T-helper 17 cell (primary cell): ENCODE measurements around the gene IGLL5. TPM values are rescaled to one million over a fixed set of nuclear protein-coding genes. Genes with fewer than 3 reads are reported as not detected.

Experiments used
- ATAC-seq: fragments of 150-1000 bp; cut with Tn5 transposase; 2 replicates; pipeline ENCODE4 v1.10.0; 2021; ENCODE audit warnings: mild to moderate bottlenecking, moderate library complexity
- DNase-seq, 3 donors: peaks; one replicate each; pipeline versions ENCODE4 v3.0.0 to v3.0.0-alpha.2; 2020 to 2021
- H3K9me3 ChIP-seq: one replicate; pipeline ENCODE4 v1.7.0; 2013; ENCODE audit warnings: low read length, mild to moderate bottlenecking; ENCODE audit not compliant: control insufficient read depth, poor library complexity, severe bottlenecking
- H3K27ac Mint-ChIP-seq: one replicate; pipeline ENCODE4 v1.8.0; 2022; ENCODE audit warnings: mild to moderate bottlenecking, moderate library complexity, mixed read lengths
- H3K27me3 Mint-ChIP-seq: one replicate; pipeline ENCODE4 v1.8.0; 2022; ENCODE audit warnings: mixed read lengths
- H3K36me3 Mint-ChIP-seq: one replicate; pipeline ENCODE4 v1.8.0; 2022; ENCODE audit warnings: low read depth, mixed read lengths
- H3K4me1 Mint-ChIP-seq: one replicate; pipeline ENCODE4 v1.8.0; 2022; ENCODE audit warnings: mild to moderate bottlenecking, mixed read lengths
- H3K4me3 Mint-ChIP-seq: one replicate; pipeline ENCODE4 v1.8.0; 2022; ENCODE audit warnings: mild to moderate bottlenecking, moderate library complexity, mixed read lengths
- total RNA-seq, 4 donors: library from RNA in 2 of 4; stranded (reverse) in 2 of 4; gene quantifications; one replicate each; pipeline ENCODE4 v1.2.3 and lab custom pipeline; 2022 to 2026

IGLL5 gene
- total RNA-seq, 2 donors from 2014 or later, result 1.9 TPM; not detected in 1

DNA sequence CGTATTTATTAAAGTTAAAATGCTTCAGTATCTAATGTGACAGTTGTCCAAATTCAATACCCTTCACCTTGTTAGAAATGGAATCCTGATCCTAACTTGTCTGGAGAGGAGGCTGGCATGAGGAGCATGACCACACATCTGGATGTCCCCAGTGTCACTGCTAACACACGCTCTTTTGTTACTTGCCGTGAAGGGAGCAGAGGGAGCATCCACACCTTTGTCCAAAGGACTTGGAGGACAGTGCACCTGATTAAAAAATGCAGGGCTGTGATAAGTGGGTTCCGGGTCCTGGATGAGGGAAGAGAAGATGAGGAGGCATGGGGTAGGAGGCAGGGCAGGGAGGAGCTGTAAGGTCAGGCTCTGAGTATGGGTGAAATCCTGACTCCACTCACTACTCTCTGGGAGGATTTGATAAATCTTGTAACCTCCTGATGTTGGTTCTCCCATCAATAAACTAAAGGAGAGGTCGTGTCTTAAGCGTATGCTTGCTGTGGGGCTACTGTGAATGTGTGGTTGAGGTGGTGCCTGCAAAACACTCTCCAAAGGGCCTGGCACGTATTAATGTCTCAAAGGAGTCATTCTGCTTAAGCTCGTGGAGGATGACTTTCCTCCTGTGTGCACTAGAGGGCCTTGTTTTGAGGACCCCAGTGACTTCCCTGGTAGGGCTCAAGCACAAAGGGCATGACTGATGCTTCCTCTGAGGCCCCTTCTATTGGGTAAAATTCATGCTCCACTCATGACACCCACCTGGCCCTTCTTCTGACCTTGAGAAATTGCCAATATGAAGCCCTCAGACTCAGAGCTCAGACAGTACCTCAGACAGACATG lies 16.8 kb upstream of the IGLL5 start:
- DNase-seq, result no peak
- peaks cover 9% of the 10 kb centered on the region for H3K4me1 Mint-ChIP-seq
- no peak for ATAC-seq
- H3K9me3 ChIP-seq, result peaks cover 3% of the 10 kb centered on the region
- H3K27me3 Mint-ChIP-seq, result no peaks in the 10 kb centered on the region
- no peaks in the 10 kb centered on the region for H3K36me3 Mint-ChIP-seq
- no peak overlapping the region for H3K27ac Mint-ChIP-seq
- no peak overlapping the region for H3K4me3 Mint-ChIP-seq

DNA sequence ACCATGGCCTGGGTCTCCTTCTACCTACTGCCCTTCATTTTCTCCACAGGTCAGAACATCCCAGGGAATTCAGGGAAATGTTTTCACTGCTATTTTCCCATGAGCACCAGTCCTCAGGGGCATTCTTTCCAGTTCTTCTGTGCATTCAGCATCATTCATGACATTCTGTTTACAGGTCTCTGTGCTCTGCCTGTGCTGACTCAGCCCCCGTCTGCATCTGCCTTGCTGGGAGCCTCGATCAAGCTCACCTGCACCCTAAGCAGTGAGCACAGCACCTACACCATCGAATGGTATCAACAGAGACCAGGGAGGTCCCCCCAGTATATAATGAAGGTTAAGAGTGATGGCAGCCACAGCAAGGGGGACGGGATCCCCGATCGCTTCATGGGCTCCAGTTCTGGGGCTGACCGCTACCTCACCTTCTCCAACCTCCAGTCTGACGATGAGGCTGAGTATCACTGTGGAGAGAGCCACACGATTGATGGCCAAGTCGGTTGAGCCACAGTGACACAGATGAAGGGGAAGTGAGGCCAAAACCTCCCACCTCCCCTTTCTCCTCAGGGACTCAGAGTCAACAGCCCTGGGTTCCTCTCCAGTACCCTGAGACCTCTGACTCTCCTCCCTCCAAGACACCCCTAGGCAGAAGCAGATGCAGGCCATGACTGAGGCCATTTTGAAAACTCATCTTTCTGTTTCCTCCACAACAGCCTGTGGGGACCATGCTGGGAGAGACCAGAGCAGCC lies 15.9 kb upstream of the IGLL5 start:
- no peak for DNase-seq
- peaks cover 3% of the 10 kb centered on the region for H3K9me3 ChIP-seq
- Mint-ChIP-seq H3K27ac (no peak overlapping the region), H3K27me3 (no peaks in the 10 kb centered on the region), H3K4me1 (peaks cover under 1% of the 10 kb centered on the region), H3K36me3 (no peaks in the 10 kb centered on the region), H3K4me3 (no peak overlapping the region)
- no peak for ATAC-seq

- H3K27ac Mint-ChIP-seq, result no peak overlapping the region
- DNase-seq, result no peak
- H3K27me3 Mint-ChIP-seq, result no peaks in the 10 kb centered on the region
- H3K4me1 Mint-ChIP-seq, result peaks cover 4% of the 10 kb centered on the region
- no peak overlapping the region for H3K4me3 Mint-ChIP-seq
- peaks cover 3% of the 10 kb centered on the region for H3K9me3 ChIP-seq
- no peaks in the 10 kb centered on the region for H3K36me3 Mint-ChIP-seq
- no peak for ATAC-seq
Measured at GRCh38 chr22:22872722-22873708, 14.6 kb upstream of the IGLL5 start.

- Mint-ChIP-seq H3K36me3 (no peaks in the 10 kb centered on the region), H3K27me3 (no peaks in the 10 kb centered on the region), H3K4me3 (no peak overlapping the region), H3K27ac (no peak overlapping the region), H3K4me1 (peaks cover 4% of the 10 kb centered on the region)
- DNase-seq (peak; percentile 61 to 74 (median 69)), ATAC-seq (peak; percentile 63)
- peaks cover 3% of the 10 kb centered on the region for H3K9me3 ChIP-seq
Measured at GRCh38 chr22:22877523-22878210, 9.9 kb upstream of the IGLL5 start.

GRCh38 chr22:22878211-22878570 lies 9.4 kb upstream of the IGLL5 start:
- H3K36me3 Mint-ChIP-seq, result no peaks in the 10 kb centered on the region
- H3K4me1 Mint-ChIP-seq, result peaks cover 4% of the 10 kb centered on the region
- no peak for ATAC-seq
- no peaks in the 10 kb centered on the region for H3K27me3 Mint-ChIP-seq
- H3K9me3 ChIP-seq, result peaks cover 3% of the 10 kb centered on the region
- DNase-seq, result no peak
- H3K4me3 Mint-ChIP-seq, result no peak overlapping the region
- no peak overlapping the region for H3K27ac Mint-ChIP-seq

- Mint-ChIP-seq H3K36me3 (no peaks in the 10 kb centered on the region), H3K27ac (no peak overlapping the region), H3K27me3 (no peaks in the 10 kb centered on the region), H3K4me3 (no peak overlapping the region), H3K4me1 (peaks cover 6% of the 10 kb centered on the region)
- H3K9me3 ChIP-seq, result peaks cover 3% of the 10 kb centered on the region
- DNase-seq (no peak), ATAC-seq (no peak)
Measured at GRCh38 chr22:22878801-22879674, 8.6 kb upstream of the IGLL5 start.

DNA sequence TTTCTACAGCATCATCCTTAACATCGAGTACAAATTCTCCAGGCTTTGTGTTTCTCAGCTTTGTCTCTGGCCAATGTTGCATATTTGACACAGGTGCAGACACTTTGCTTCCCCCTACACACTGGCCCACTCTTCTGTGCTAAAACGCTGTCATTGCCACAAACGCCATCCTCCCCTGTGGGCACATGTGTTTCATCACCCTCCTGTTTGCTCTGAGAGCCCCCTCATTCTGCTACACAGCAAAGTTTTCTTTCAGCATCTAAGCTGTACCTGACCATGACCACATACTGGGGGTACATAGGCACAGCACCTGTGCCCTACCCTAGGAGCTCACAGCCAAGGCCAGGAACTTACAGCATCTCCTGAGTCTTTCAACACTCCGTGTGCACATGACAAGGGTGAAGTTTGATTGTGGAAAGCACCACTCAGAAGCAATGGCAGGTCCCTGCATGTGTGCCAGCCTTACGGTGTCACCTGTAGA lies 7.9 kb upstream of the IGLL5 start:
- DNase-seq (no peak), ATAC-seq (no peak)
- Mint-ChIP-seq H3K4me1 (peaks cover 6% of the 10 kb centered on the region), H3K36me3 (no peaks in the 10 kb centered on the region), H3K4me3 (no peak overlapping the region), H3K27ac (no peak overlapping the region), H3K27me3 (no peaks in the 10 kb centered on the region)
- H3K9me3 ChIP-seq, result no peaks in the 10 kb centered on the region

- H3K36me3 Mint-ChIP-seq, result no peaks in the 10 kb centered on the region
- DNase-seq (no peak), ATAC-seq (no peak)
- peaks cover 3% of the 10 kb centered on the region for H3K27me3 Mint-ChIP-seq
- H3K27ac Mint-ChIP-seq, result no peak overlapping the region
- H3K4me3 Mint-ChIP-seq, result no peak overlapping the region
- H3K9me3 ChIP-seq, result no peaks in the 10 kb centered on the region
- H3K4me1 Mint-ChIP-seq, result peaks cover 6% of the 10 kb centered on the region
Measured at GRCh38 chr22:22880645-22881044, 7.0 kb upstream of the IGLL5 start.

- peaks cover 6% of the 10 kb centered on the region for H3K4me1 Mint-ChIP-seq
- no peak overlapping the region for H3K4me3 Mint-ChIP-seq
- ATAC-seq, result no peak
- H3K27me3 Mint-ChIP-seq, result peaks cover 10% of the 10 kb centered on the region
- no peaks in the 10 kb centered on the region for H3K9me3 ChIP-seq
- H3K36me3 Mint-ChIP-seq, result no peaks in the 10 kb centered on the region
- DNase-seq, result no peak
- no peak overlapping the region for H3K27ac Mint-ChIP-seq
Measured at GRCh38 chr22:22881116-22882000, 6.3 kb upstream of the IGLL5 start.

DNA sequence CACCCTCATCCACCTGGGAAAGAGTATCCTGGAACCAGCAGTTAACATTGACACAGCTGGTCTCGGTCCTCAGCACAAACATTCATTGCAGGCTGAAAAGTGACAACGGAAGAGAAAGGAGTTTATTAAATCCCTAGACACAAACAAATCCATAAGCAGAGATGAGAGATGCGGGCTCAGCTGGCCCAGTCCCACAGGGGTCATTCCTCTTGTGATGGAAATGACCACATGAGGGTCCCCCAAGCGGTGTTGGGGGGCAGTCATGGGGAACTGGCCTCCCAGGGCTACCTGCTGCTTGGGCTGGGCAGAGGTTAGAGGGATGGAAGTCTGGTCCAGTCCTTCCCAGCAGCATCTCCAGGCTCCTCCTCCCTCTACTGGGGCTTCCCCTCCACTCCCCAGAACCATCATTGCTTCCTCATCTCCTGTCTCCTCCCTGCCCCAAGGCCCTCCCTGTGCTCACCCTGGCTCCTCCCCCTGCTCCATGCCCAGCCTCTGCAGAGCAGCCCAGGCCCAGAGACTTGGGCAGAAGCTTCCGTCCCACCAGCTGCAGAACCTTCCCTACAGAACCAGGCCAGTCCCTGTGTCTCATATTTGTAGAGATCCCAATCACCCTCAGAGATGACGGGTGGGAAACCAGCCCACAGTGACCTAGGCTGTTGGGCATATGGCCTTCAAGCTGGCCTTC lies 5.4 kb upstream of the IGLL5 start:
- Mint-ChIP-seq H3K27me3 (peaks cover 13% of the 10 kb centered on the region), H3K4me3 (no peak overlapping the region), H3K36me3 (no peaks in the 10 kb centered on the region), H3K4me1 (peaks cover 6% of the 10 kb centered on the region), H3K27ac (no peak overlapping the region)
- no peaks in the 10 kb centered on the region for H3K9me3 ChIP-seq
- DNase-seq, result no peak
- ATAC-seq, result no peak
